Trophoblast cell (in vitro differentiated cells and primary cell): ENCODE data around the gene CCL22. TPM values are rescaled to one million over a fixed set of nuclear protein-coding genes. Genes with fewer than 3 reads are reported as not detected.

Experiments used
- DNase-seq, 2 donors: peaks; one replicate each; pipeline ENCODE4 v3.0.0-alpha.2; 2016
- H2AFZ ChIP-seq: 2 replicates; pipeline ENCODE4 v1.6.1; 2013; ENCODE audit warnings: low read length, moderate library complexity, mild to moderate bottlenecking; ENCODE audit not compliant: insufficient read depth, poor library complexity
- H2AK5ac ChIP-seq: 2 replicates; pipeline ENCODE4 v1.6.1; 2013; ENCODE audit warnings: mild to moderate bottlenecking, low read length
- H2BK120ac ChIP-seq: 2 replicates; pipeline ENCODE4 v1.6.1; 2013; ENCODE audit warnings: low read length, mild to moderate bottlenecking, moderate library complexity; ENCODE audit not compliant: insufficient read depth, poor library complexity
- H2BK12ac ChIP-seq: 2 replicates; pipeline ENCODE4 v1.6.1; 2013; ENCODE audit warnings: mild to moderate bottlenecking, low read length, moderate library complexity
- H2BK5ac ChIP-seq: 2 replicates; pipeline ENCODE4 v1.6.1; 2013; ENCODE audit warnings: low read length, low read depth, moderate library complexity, mild to moderate bottlenecking; ENCODE audit not compliant: poor library complexity
- H3K14ac ChIP-seq: 2 replicates; pipeline ENCODE4 v1.6.1; 2013; ENCODE audit warnings: mild to moderate bottlenecking, low read length
- H3K18ac ChIP-seq: 2 replicates; pipeline ENCODE4 v1.6.1; 2013; ENCODE audit warnings: mild to moderate bottlenecking, low read length
- H3K23ac ChIP-seq: 2 replicates; pipeline ENCODE4 v1.6.1; 2013; ENCODE audit warnings: low read length
- H3K27ac ChIP-seq: 2 replicates; pipeline ENCODE4 v1.5.1; 2013; ENCODE audit warnings: low read depth, mild to moderate bottlenecking, inconsistent platforms, low read length, moderate library complexity
- H3K27me3 ChIP-seq: 2 replicates; pipeline ENCODE4 v1.6.1; 2013; ENCODE audit warnings: inconsistent platforms, mild to moderate bottlenecking, low read length, moderate library complexity; ENCODE audit not compliant: insufficient read depth
- H3K36me3 ChIP-seq, 2 experiments: 1 replicate in 1 of 2; 2 replicates in 1 of 2; pipeline ENCODE4 v1.6.1; 2013; ENCODE audit warnings: low read length in 2 of 2, mild to moderate bottlenecking in 2 of 2, moderate library complexity in 1 of 2; ENCODE audit not compliant: insufficient read depth in 2 of 2, control insufficient read depth in 1 of 2
- H3K4ac ChIP-seq: 2 replicates; pipeline ENCODE4 v1.6.1; 2013; ENCODE audit warnings: low read depth, mild to moderate bottlenecking, low read length, moderate library complexity
- H3K4me1 ChIP-seq, 2 experiments: 1 replicate in 1 of 2; 2 replicates in 1 of 2; pipeline ENCODE4 v1.6.1; 2013; ENCODE audit warnings: low read length in 2 of 2, mild to moderate bottlenecking in 2 of 2, moderate library complexity in 1 of 2; ENCODE audit not compliant: insufficient read depth in 2 of 2, control insufficient read depth in 1 of 2
- H3K4me2 ChIP-seq: 2 replicates; pipeline ENCODE4 v1.6.1; 2013; ENCODE audit warnings: inconsistent platforms, mild to moderate bottlenecking, low read length, moderate library complexity
- H3K4me3 ChIP-seq: 2 replicates; pipeline ENCODE4 v1.5.1; 2013; ENCODE audit warnings: mild to moderate bottlenecking, low read depth, low read length, inconsistent platforms
- H3K79me1 ChIP-seq: one replicate; pipeline ENCODE4 v1.6.1; 2013; ENCODE audit warnings: low read length
- H3K79me2 ChIP-seq: 2 replicates; pipeline ENCODE4 v1.6.1; 2013; ENCODE audit warnings: low read length, mild to moderate bottlenecking; ENCODE audit not compliant: control insufficient read depth, insufficient read depth, poor library complexity
- H3K9ac ChIP-seq: 2 replicates; pipeline ENCODE4 v1.6.1; 2013; ENCODE audit warnings: mild to moderate bottlenecking, low read length
- H3K9me3 ChIP-seq: 2 replicates; pipeline ENCODE4 v1.6.1; 2013; ENCODE audit warnings: low read depth, mild to moderate bottlenecking, control low read depth, inconsistent platforms, low read length; ENCODE audit not compliant: insufficient read depth
- H4K12ac ChIP-seq: 2 replicates; pipeline ENCODE4 v1.6.1; 2013; ENCODE audit warnings: low read depth, mild to moderate bottlenecking, low read length, moderate library complexity
- H4K8ac ChIP-seq: 2 replicates; pipeline ENCODE4 v1.6.1; 2013; ENCODE audit warnings: low read depth, mild to moderate bottlenecking, low read length, moderate library complexity
- H4K91ac ChIP-seq: one replicate; pipeline ENCODE4 v1.6.1; 2013; ENCODE audit warnings: low read depth, mild to moderate bottlenecking, low read length, moderate library complexity
- WGBS: extraction: QIAGEN DNeasy Blood & Tissue Kit; methylation state at CpG from one replicate; pipeline ENCODE4 v1.1.7; 2013; ENCODE audit warnings: missing lambda C conversion rate; ENCODE audit not compliant: insufficient read length, insufficient coverage; ENCODE audit errors: extremely low coverage; 5-methylcytosine and 5-hydroxymethylcytosine counted together
- polyA plus RNA-seq: library from polyadenylated mRNA; stranded (reverse); fragments of 200-250 nt; gene quantifications from 2 replicates; pipeline ENCODE4 v1.2.3, GENCODE V29; 2013

CCL22 gene
- polyA plus RNA-seq: 0.03 TPM in 2 replicates

GRCh38 chr16:57358527-57359095 lies at the start of gene CCL22:
CCL22 (plus strand) TSS chr16:57358783; CDS start chr16:57358817, 34 bp downstream.
- H3K23ac ChIP-seq: no peak within 1 kb of the TSS
- no peak within 1 kb of the TSS for H4K12ac ChIP-seq
- no peak within 1 kb of the TSS for H2BK120ac ChIP-seq
- H3K79me2 ChIP-seq: no peaks in the 10 kb centered on the region
- no peaks in the 10 kb centered on the region for H3K36me3 ChIP-seq
- H3K4me2 ChIP-seq: no peak within 1 kb of the TSS
- WGBS: no CpG with 5 or more reads among the region's 9 CpGs
- no peak within 1 kb of the TSS for H2BK12ac ChIP-seq
- H3K4me1 ChIP-seq: no peaks in the 10 kb centered on the region
- no peaks in the 10 kb centered on the region for H3K79me1 ChIP-seq
- peak within 1 kb of the TSS; percentile 54 for H3K4me3 ChIP-seq
- H3K9me3 ChIP-seq: peaks cover 3% of the 10 kb centered on the region
- H4K91ac ChIP-seq: no peak within 1 kb of the TSS
- DNase-seq: no peak
- H3K27ac ChIP-seq: no peak within 1 kb of the TSS
- no peak within 1 kb of the TSS for H3K14ac ChIP-seq
- no peak within 1 kb of the TSS for H2AK5ac ChIP-seq
- no peaks in the 10 kb centered on the region for H3K27me3 ChIP-seq
- no peak within 1 kb of the TSS for H3K9ac ChIP-seq
- H2BK5ac ChIP-seq: no peak within 1 kb of the TSS
- no peak within 1 kb of the TSS for H3K4ac ChIP-seq
- H4K8ac ChIP-seq: no peak within 1 kb of the TSS
- H2AFZ ChIP-seq: no peak within 1 kb of the TSS
- no peak within 1 kb of the TSS for H3K18ac ChIP-seq

GRCh38 chr16:57310801-57311200 lies 47.8 kb upstream of the CCL22 start:
- H2AFZ ChIP-seq: no peak overlapping the region
- H3K9me3 ChIP-seq: no peaks in the 10 kb centered on the region
- DNase-seq: no peak
- H3K27me3 ChIP-seq: no peaks in the 10 kb centered on the region
- H3K23ac ChIP-seq: no peak overlapping the region
- no peak overlapping the region for H3K4ac ChIP-seq
- no peak overlapping the region for H2BK120ac ChIP-seq
- no peak overlapping the region for H3K9ac ChIP-seq
- H3K18ac ChIP-seq: no peak overlapping the region
- no peak overlapping the region for H4K12ac ChIP-seq
- H3K79me1 ChIP-seq: no peaks in the 10 kb centered on the region
- H3K4me3 ChIP-seq: no peak overlapping the region
- no peak overlapping the region for H2BK12ac ChIP-seq
- H3K14ac ChIP-seq: no peak overlapping the region
- no peak overlapping the region for H3K27ac ChIP-seq
- no peaks in the 10 kb centered on the region for H3K36me3 ChIP-seq
- H3K4me1 ChIP-seq: no peaks in the 10 kb centered on the region
- no peaks in the 10 kb centered on the region for H3K79me2 ChIP-seq
- H2AK5ac ChIP-seq: no peak overlapping the region
- H4K91ac ChIP-seq: no peak overlapping the region
- no peak overlapping the region for H3K4me2 ChIP-seq
- H4K8ac ChIP-seq: no peak overlapping the region
- no CpG with 5 or more reads among the region's 4 CpGs for WGBS
- no peak overlapping the region for H2BK5ac ChIP-seq

DNA sequence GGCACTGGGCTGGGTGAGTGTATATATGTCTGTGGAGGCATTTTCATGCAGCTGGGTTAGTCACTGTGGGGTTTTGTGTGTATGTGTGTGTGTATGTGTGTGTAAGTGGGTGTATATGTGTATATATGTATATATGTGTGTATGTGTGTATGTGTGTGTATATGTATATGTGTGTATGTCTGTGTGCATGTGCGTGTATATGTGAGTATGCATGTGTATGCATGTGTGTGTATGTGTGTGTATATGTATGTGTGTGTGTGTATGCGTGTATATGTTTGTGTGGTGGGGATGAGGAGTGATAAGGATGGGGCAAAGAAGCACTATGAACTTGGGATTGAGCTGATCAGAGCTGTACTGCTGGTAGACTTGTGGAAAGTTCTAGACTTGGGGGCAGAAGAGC lies 45.1 kb upstream of the CCL22 start:
- Histone ChIP-seq H3K27ac (no peak overlapping the region), H3K4me2 (no peak overlapping the region), H3K4me1 (peaks cover 2 to 6% of the 10 kb centered on the region in 2 experiments), H4K8ac (no peak overlapping the region), H2BK12ac (no peak overlapping the region), H4K91ac (no peak overlapping the region), H3K36me3 (no peaks in the 10 kb centered on the region), H3K9ac (no peak overlapping the region), H4K12ac (no peak overlapping the region), H3K4me3 (no peak overlapping the region), H2BK120ac (no peak overlapping the region), H2AFZ (no peak overlapping the region), H3K14ac (no peak overlapping the region), H2AK5ac (no peak overlapping the region), H3K9me3 (no peaks in the 10 kb centered on the region), H3K23ac (no peak overlapping the region), H3K79me2 (no peaks in the 10 kb centered on the region), H2BK5ac (no peak overlapping the region), H3K79me1 (peaks cover 2% of the 10 kb centered on the region), H3K27me3 (no peaks in the 10 kb centered on the region), H3K4ac (no peak overlapping the region), H3K18ac (no peak overlapping the region)
- no peak for DNase-seq
- WGBS: 100% methylated on average over 1 of the region's 2 CpGs

DNA sequence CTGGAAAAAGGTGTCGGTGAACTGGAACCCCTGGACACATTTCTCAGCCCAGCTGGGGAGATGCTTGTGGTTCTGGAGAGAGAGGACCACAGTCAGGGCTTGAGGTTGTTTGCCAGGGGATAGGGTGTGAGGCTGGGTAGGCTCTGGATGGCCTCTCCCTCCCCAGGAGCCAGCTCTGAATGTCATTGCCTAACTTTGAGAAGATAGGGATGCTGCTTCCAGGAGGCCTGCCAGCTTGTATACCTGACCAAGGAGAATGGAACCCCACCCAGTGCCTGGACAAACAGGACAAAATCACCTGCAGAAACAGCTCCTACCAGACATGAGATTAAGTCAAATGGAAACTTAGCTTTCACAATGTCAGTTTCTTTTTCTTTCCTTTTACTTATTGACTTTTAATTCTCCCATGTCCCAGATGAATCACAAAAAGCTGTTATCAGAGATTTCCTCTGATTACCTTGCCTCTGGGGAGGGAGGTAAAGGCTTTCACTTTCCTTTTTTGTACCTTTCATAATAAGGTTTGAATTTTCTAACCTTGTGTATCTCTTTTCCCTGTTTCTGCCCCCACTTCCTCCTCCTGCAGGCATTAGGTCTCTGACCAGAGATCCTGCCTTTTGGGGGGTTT lies 44.3 kb upstream of the CCL22 start:
- Histone ChIP-seq H3K79me1 (peaks cover 2% of the 10 kb centered on the region), H2AFZ (no peak overlapping the region)

More for the DNA sequence above, 44.3 kb upstream of the CCL22 start:
- Histone ChIP-seq H4K91ac (no peak overlapping the region), H3K4me1 (peaks cover 2 to 8% of the 10 kb centered on the region in 2 experiments), H3K18ac (no peak overlapping the region), H3K9me3 (no peaks in the 10 kb centered on the region), H4K12ac (no peak overlapping the region), H2AK5ac (no peak overlapping the region), H3K36me3 (no peaks in the 10 kb centered on the region), H3K27me3 (no peaks in the 10 kb centered on the region), H4K8ac (no peak overlapping the region), H3K4me2 (no peak overlapping the region), H3K14ac (no peak overlapping the region), H3K79me2 (no peaks in the 10 kb centered on the region), H3K9ac (no peak overlapping the region), H2BK120ac (no peak overlapping the region), H3K4me3 (no peak overlapping the region), H3K23ac (no peak overlapping the region), H2BK12ac (no peak overlapping the region), H2BK5ac (no peak overlapping the region), H3K27ac (no peak overlapping the region), H3K4ac (no peak overlapping the region)
- peak in 1 of 2 donors; percentile 20 for DNase-seq
- WGBS: no CpG with 5 or more reads among the region's 1 CpG
